ENCODE data around the gene DUS1L. TPM values are rescaled to one million over a fixed set of nuclear protein-coding genes. Genes with fewer than 3 reads are reported as not detected.

The DUS1L gene
- total RNA-seq, 1 experiment from 2014 or later, result 176 TPM

- Histone ChIP-seq H3K4me3 (replicated peaks in 1 of 2; ENCODE audit: low read depth in 1 of 2, low read length in 2 of 2) (no peak overlapping the region), H3K4me1 (ENCODE audit: control insufficient read depth in 1 of 2, insufficient read depth in 2 of 2, low read length in 2 of 2) (peaks cover 11 to 17% of the 10 kb centered on the region in 2 experiments), H3K27me3 (ENCODE audit: insufficient read depth, low read length) (no peaks in the 10 kb centered on the region), H2AFZ (ENCODE audit: low read depth, low read length, poor library complexity, severe bottlenecking) (no peak overlapping the region), H3K36me3 (ENCODE audit: control insufficient read depth in 1 of 2, insufficient read depth in 2 of 2, low read length in 2 of 2) (no peaks in the 10 kb centered on the region), H3K79me2 (ENCODE audit: insufficient read depth, low read length) (no peaks in the 10 kb centered on the region), H3K9me2 (ENCODE audit: insufficient read depth) (no peaks in the 10 kb centered on the region), H3K4me2 (ENCODE audit: low read length) (no peak overlapping the region), H3K9ac (ENCODE audit: low read length) (no peak overlapping the region), H3K27ac (ENCODE audit: low read depth, low read length) (no peak overlapping the region), H3K9me3 (ENCODE audit: control insufficient read depth in 1 of 2, insufficient read depth in 1 of 2, low read depth in 1 of 2, low read length in 2 of 2) (no peaks in the 10 kb centered on the region), H4K20me1 (ENCODE audit: insufficient read depth) (no peaks in the 10 kb centered on the region)
- TF ChIP-seq POLR2AphosphoS5 (IDR thresholded peaks at IDR 0.05; ENCODE audit: low read depth, low read length) (no peak), TCF7L2 (IDR thresholded peaks at IDR 0.05; ENCODE audit: borderline replicate concordance, extremely low read depth, insufficient read depth, insufficient read length) (no peak), SIN3A (IDR thresholded peaks at IDR 0.05; ENCODE audit: low read depth) (no peak), CBX3 (IDR thresholded peaks at IDR 0.05; ENCODE audit: low read depth) (no peak), YY1 (IDR thresholded peaks at IDR 0.05; ENCODE audit: extremely low read depth, insufficient replicate concordance, low read depth, low read length) (no peak), SRF (IDR thresholded peaks at IDR 0.05; ENCODE audit: low read depth) (no peak), ZNF274 (IDR thresholded peaks at IDR 0.05; ENCODE audit: low read depth, low read length) (no peak), EZH2 (IDR thresholded peaks at IDR 0.05) (no peak), CEBPB (IDR thresholded peaks at IDR 0.05; ENCODE audit: low read depth) (no peak), ZBTB33 (IDR thresholded peaks at IDR 0.05; ENCODE audit: extremely low read depth, insufficient replicate concordance, low read length) (no peak), REST (IDR thresholded peaks at IDR 0.05; ENCODE audit: low read depth) (no peak), ATF3 (IDR thresholded peaks at IDR 0.05) (no peak), FOSL1 (IDR thresholded peaks at IDR 0.05; ENCODE audit: low read depth) (no peak), MAX (IDR thresholded peaks at IDR 0.05) (no peak), RAD21 (IDR thresholded peaks at IDR 0.05; ENCODE audit: low read depth) (no peak), CTCF (IDR thresholded peaks at IDR 0.05 in 2 of 3, conservative IDR thresholded peaks at IDR 0.05 in 1 of 3; ENCODE audit: borderline replicate concordance in 1 of 3, insufficient read depth in 1 of 3, low read depth in 2 of 3, low read length in 2 of 3) (no peak), ELF1 (IDR thresholded peaks at IDR 0.05; ENCODE audit: borderline replicate concordance, low read depth) (no peak), ZFX (IDR thresholded peaks at IDR 0.05) (no peak), JUND (IDR thresholded peaks at IDR 0.05) (no peak)
- ATAC-seq, result no peak
- intact Hi-C loops (cut with micrococcal nuclease), result no loop called here
- RAD21 ChIA-PET (ENCODE audit: low non-redundant PET in 1 of 2, low total read pairs in 2 of 2, uncharacterized antibody in 2 of 2, unreplicated experiment in 2 of 2), result no interaction called here
- POLR2A ChIA-PET, result no interaction called here
- DNase-seq (ENCODE audit: low read depth, low spot score), result no peak
- no TSS peak for BruUV-seq (replicated peaks)
- CTCF ChIA-PET, result no interaction called here
Observed at GRCh38 chr17:82008941-82009405, 56.6 kb downstream of the DUS1L start.
